ENCODE results near the gene PKD2L1.

Gene PKD2L1

DNA sequence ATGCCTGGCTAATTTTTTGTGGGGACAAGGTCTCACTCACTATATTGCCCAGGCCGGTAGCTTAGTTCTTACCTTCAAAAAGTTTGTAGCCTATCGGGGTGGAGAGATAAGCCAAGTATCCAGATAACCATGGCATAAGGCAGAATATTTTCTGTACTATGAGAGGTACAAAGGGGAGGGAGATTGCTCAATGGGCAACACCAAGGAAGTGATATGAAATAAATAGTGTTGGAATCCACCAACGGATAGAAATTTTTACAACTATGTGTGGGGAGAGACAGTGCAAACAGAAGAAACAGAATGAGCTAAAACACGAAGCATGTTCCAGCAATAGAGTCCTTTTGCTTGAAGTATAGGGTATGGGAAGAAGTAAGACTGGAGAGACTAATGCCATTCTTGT, 25.1 kb upstream of the PKD2L1 start:
- DNase-seq, result no peak

DNA sequence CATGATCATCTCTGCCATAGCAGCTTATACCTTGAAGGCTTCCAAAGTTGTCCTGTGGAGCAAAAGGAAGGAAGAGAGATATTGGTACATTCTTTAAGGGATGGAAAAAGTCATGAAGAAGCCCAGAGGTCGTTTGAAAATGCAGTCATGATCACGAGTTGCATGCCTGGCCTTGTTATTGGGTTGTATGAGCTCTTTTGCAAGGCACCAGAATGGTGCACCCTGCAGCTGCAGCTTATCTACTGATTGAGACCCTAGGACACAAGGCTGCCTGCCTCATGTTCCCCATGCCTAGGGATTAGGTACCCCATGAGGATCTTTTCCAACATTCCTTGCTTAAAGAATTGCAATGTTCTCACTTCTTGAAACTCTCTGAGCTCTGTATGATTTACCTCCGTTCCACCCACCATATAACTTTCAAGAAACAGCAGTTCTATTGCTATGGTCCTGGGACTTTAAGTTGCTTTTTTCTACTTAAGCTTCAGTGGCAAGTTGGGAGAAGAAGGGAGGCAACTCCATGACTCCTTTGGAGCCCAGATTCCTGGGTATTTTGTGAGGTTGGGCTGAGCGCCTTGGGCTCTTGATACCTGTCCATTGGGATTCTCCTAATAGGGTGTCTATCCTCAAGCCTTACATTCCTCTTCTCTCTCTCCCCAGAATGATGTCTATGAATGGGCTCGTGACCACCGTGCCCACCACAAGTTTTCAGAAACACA, 23.9 kb upstream of the PKD2L1 start:
- DNase-seq, result no peak

GRCh38 chr10:100350914-100351485, 21.0 kb upstream of the PKD2L1 start:
- DNase-seq, result no peak

DNA sequence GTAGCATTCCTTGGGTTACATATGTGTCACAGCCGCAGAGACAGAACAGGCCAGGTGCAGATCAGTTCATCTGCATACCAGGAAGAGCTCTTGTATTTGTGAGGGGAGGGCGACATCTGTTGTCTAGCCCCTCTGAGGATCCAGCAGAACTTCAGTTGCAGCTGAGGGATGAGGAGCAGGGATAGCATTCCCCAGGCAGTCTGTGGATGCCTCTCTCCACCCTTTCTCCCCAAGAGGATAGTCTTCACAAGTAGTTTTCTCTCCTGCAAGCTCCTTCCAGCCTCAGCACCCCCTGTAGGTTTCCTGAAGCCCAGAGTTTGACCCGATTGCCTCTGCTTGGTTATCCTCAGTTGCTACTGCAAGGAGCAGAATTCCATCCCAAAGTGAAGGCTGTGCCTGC, 19.6 kb upstream of the PKD2L1 start:
- DNase-seq, result no peak

DNA sequence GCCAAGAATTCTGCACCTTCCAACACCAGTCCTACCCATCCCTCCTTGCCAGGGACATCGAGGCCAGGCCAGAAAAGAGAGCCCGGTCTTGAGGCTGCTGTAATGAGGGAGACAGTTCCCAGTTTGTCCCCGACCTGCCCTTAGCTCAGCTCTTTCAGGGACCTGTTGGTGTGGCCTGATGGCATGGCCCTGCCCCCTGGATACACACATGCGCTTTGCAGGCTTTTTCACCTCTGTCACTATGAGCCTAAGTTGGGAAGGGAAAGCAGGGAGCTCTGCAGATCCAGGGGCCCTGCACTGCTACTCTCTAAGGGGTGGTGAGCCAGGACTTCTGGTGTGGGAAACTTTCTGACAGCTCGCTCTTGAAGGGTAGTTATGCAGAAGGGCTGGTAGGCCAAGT, 19.1 kb upstream of the PKD2L1 start:
- DNase-seq, result no peak

GRCh38 chr10:100348389-100348927, 18.4 kb upstream of the PKD2L1 start:
- DNase-seq, result peak; percentile 43

DNA sequence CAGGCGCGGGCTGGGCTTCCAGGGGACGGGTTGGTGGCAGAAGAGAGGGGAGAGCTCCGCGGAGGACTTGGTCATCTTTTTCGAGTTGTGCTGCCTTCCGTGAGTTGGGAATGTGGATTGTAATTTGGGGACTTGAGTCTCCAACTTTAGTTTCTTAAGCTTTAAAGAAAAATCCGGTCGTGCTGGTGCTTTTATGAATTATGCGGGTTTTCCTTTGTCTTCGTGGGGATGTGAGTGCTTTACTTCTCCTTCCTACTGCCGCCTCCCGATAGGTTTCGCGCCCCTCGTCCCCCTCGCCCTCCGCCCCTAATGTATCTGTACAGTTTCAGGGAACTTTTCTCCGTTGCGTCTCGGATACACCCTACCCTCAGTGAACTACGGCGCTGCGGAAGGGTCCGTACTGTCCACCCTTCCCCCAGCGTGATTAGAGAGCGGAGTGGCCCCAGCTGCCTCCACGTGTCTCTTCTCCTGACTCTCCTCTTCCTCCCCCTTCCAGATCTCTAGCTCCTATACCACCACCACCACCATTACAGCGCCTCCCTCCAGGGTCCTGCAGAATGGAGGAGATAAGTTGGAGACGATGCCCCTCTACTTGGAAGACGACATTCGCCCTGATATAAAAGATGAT, 17.7 kb upstream of the PKD2L1 start:
- DNase-seq, result peak; percentile 27

- peak; percentile 96 for DNase-seq
Observed at GRCh38 chr10:100346765-100347567, 16.9 kb upstream of the PKD2L1 start, which contains the start of gene SCD. Gene SCD (plus strand): TSS chr10:100347233. CDS start chr10:100347505, 272 bp downstream.

DNA sequence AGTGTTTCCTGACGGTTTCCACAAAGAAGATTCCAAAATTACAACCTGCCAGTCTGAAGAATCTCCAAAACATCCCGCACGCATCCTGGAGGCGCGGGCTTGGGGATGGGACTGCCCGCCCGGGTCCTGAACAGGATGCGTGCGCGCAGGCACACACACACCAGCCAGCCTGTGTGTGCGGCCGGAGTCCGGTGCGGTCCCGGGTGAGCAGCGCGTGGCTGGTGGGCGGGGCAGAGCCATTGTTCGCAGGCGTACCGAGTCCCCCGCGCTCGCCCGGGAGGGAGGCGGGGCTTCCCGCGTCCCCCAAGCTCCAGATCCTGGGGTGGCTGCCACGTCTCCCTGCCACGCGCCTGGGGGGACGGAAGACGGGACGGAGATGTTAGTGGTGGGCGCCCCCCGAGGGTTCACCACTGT, 16.3 kb upstream of the PKD2L1 start:
- DNase-seq, result peak; percentile 88

- DNase-seq, result no peak
Observed at GRCh38 chr10:100345570-100346330, 15.7 kb upstream of the PKD2L1 start.

- DNase-seq, result no peak
Observed at GRCh38 chr10:100344241-100344788, 14.3 kb upstream of the PKD2L1 start.

GRCh38 chr10:100342627-100342972, 12.6 kb upstream of the PKD2L1 start:
- DNase-seq, result no peak

DNA sequence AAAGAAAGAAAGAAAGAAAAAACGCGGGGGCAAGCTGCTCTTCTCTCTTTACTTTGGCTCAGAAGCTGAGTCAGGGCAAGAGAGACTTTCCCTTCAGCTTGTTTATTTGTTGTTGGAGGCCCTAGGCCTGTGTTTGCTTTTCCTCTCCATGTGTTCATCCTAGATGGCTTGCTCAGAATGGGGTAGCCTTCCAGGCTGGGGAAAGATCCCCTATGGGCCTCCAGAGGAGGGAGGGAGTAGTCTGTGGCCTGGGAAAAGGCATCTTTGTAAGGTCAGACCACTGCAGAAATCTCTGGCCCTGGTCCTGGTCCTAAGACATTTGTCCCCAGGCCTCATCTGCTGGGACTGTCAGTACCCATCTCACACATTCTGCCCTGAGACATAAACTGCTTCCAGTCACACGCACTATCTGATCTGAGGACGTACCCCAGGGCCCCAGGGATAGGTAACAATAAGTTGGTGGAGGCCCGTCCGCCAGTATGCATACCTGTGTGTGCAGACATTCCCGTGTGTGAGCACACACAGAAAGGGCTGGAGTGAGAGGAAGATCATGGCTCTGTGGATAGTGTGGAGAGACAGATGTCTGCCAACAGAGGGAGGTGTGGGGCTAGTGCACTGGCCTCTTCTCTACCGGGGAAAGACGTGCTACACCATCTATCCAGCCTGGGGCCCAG, 12.1 kb upstream of the PKD2L1 start:
- DNase-seq, result peak; percentile 54

GRCh38 chr10:100340948-100341847, 11.2 kb upstream of the PKD2L1 start:
- DNase-seq, result no peak

DNA sequence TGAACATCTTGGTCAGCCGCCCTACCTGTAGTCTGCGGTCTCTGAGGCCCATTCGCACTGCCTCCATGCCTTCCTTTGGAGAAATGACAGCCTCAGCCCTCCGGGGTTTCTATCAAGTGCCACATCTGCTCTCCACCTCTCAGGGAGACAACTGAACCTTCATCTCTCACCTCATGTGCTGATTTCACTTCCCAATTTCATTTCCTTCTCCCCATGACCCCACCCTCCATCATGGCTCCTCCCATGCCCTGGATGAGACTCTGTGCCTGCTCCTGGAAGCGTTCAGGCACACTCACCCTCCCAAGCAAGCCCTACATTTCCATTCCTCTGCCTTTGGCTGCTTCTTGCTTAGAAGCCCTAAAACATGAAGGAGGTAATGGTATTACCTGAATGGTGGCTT, 9.2 kb upstream of the PKD2L1 start:
- no peak for DNase-seq

DNA sequence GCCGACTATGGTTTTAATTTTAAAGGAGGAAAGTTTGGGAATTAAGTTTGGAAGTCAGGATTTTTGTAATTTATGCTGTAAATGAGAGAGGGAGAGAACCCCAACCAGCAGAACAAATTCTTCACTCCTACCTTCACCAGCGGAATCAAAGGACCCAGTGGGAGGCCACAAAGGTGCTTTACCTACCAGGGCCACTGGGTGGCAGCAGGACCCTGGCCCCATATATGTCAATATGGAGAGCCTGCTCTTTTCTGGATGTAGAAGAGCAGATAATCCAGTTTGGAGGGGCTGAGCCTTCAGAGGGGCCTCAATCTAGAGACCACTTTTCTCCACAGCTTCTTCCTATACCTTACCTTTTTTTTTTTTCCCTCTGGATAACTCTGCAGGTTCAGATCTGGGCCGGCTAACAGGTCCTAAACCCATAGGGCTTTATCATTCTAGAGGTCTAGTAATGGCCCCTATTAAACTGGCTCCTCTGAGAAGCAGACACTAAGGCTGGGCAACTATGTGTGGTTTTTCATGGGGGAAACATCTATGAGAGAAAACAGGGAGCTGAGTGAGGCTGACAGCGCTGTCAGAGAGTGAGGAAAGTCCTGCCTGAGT, 8.5 kb upstream of the PKD2L1 start:
- DNase-seq, result peak; percentile 87

- DNase-seq, result no peak
Observed at GRCh38 chr10:100334762-100335161, 4.7 kb upstream of the PKD2L1 start.

GRCh38 chr10:100333661-100334440, 3.8 kb upstream of the PKD2L1 start:
- no peak for DNase-seq

DNA sequence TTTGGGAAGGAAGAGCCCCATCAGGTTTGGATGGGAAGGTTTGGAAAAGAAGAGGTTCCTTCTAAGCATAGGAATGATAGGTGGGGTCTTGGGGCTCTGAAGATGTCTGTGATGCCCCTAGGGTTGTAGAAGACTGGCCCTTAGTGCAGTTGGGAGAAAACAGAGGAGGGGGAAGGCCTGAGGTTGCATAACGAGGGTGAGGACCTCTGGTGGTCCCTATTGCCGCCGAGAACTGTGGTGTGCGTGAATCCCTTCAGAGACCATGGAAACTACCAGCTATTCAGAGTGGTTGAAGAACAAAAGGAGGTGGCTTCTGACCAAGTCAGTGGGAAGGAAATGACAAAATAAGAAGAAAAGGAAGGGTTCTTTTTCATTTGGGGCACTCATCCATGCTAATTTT, 3.1 kb upstream of the PKD2L1 start:
- no peak for DNase-seq

Measured in activated CD4-positive, alpha-beta T cell treated with anti-CD3 and anti-CD28 coated beads, Interleukin-2, Interleukin-6, amounts not matched to agents 100 ng/mL and 50 ng/mL, durations not matched to agents 16 hours and 8 hours (primary cell).